ENCODE measurements around the gene YWHAH.

- TF ChIP-seq CTCF (IDR thresholded peaks at IDR 0.05; ENCODE audit: insufficient read depth, low read depth, low read length) (no peak), EZH2 (IDR thresholded peaks at IDR 0.05; ENCODE audit: insufficient read depth, low read length) (no peak)
These were observed 38.2 kb upstream of the YWHAH start for GRCh38 chr22:31906086-31906485.

All from astrocyte (in vitro differentiated cells and primary cell).